Measurements from ENCODE around the gene GALM. TPM values are rescaled to one million over a fixed set of nuclear protein-coding genes. Genes with fewer than 3 reads are reported as not detected.

Gene GALM
- total RNA-seq, 2 experiments from 2014 or later: 38.3 to 40.6 TPM

- H3K4me3 Mint-ChIP-seq: no peak overlapping the region
- TF ChIP-seq, protein P1, sequence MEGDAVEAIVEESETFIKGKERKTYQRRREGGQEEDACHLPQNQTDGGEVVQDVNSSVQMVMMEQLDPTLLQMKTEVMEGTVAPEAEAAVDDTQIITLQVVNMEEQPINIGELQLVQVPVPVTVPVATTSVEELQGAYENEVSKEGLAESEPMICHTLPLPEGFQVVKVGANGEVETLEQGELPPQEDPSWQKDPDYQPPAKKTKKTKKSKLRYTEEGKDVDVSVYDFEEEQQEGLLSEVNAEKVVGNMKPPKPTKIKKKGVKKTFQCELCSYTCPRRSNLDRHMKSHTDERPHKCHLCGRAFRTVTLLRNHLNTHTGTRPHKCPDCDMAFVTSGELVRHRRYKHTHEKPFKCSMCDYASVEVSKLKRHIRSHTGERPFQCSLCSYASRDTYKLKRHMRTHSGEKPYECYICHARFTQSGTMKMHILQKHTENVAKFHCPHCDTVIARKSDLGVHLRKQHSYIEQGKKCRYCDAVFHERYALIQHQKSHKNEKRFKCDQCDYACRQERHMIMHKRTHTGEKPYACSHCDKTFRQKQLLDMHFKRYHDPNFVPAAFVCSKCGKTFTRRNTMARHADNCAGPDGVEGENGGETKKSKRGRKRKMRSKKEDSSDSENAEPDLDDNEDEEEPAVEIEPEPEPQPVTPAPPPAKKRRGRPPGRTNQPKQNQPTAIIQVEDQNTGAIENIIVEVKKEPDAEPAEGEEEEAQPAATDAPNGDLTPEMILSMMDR (IDR thresholded peaks at IDR 0.05): no peak
- CTCF ChIA-PET: interaction anchor here (0.9 to 1.3 kb wide), 4 partner anchors 113 to 137 kb away, joined by 3 to 4 read pairs (median 4); partner anchors contain the start of gene HNRNPLL
- POLR2A ChIA-PET: interaction anchor here (0.9 kb wide), 1 partner anchor 23 kb away, joined by 3 read pairs; no protein-coding TSS in a partner anchor
- peaks cover 48% of the 10 kb centered on the region for H3K36me3 Mint-ChIP-seq (ENCODE audit: low read depth)
- DNase-seq (no peak), ATAC-seq (no peak)
- H3K27ac Mint-ChIP-seq: no peak overlapping the region
- H3K4me1 Mint-ChIP-seq (ENCODE audit: low read depth): peaks cover 64% of the 10 kb centered on the region
- intact Hi-C loops (cut with micrococcal nuclease): no loop called here
- peaks cover 9% of the 10 kb centered on the region for H3K9me3 Mint-ChIP-seq
- no peaks in the 10 kb centered on the region for H3K27me3 Mint-ChIP-seq
Observed at GRCh38 chr2:38718601-38719000, 52.7 kb downstream of the GALM start.

- no peak for DNase-seq
- ChIA-PET CTCF (interaction anchor here (0.6 to 1.3 kb wide), 2 partner anchors 92 to 117 kb away, joined by 3 to 4 read pairs; partner anchors contain the start of gene HNRNPLL), POLR2A (interaction anchor here (0.7 to 0.9 kb wide), 2 partner anchors 22 to 111 kb away, joined by 3 read pairs; no protein-coding TSS in a partner anchor)
- Mint-ChIP-seq H3K27ac (no peak overlapping the region), H3K4me3 (no peak overlapping the region), H3K36me3 (ENCODE audit: low read depth) (peaks cover 46% of the 10 kb centered on the region), H3K27me3 (no peaks in the 10 kb centered on the region), H3K4me1 (ENCODE audit: low read depth) (peaks cover 62% of the 10 kb centered on the region), H3K9me3 (peaks cover 9% of the 10 kb centered on the region)
- TF ChIP-seq, protein P1 (IDR thresholded peaks at IDR 0.05): no peak
- intact Hi-C loops (cut with micrococcal nuclease): loop anchor here (5.0 kb wide), 2 partner anchors 67 to 117 kb away; partner anchors contain the start of gene HNRNPLL
- ATAC-seq: no peak
Observed at GRCh38 chr2:38719706-38720105, 53.8 kb downstream of the GALM start.

DNA sequence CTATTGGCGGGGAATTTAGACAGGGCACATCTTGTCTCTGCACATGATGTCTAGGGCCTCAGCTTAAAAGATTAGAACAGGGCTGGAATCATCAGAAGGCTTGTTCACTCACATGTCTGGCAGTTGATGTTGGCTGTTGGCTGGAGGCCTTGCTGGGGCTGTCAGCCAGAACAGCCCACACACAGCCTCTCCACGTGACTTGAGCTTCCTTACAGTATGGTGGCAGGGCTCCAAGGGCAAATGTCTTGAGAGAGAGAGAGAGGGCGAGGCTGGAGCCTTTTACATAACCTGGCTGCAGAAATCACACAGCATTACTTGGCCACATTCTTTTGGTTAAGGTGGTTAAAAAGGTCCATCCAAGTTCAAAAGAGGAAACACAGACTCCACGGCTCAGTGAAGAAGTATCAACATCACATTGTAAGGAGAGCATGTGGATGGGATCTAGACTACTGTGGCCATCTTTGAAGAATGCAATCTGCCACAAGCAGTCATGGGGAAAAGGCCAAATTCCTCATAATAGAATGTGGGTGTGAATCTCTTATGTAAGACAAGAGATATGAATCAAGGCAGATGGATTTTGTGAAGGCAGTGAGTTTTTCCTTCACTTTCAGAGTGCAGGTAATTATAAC lies 54.8 kb downstream of the GALM start:
- Mint-ChIP-seq H3K27ac (peak overlapping the region; percentile 92), H3K27me3 (no peaks in the 10 kb centered on the region), H3K36me3 (ENCODE audit: low read depth) (peaks cover 37% of the 10 kb centered on the region), H3K4me1 (ENCODE audit: low read depth) (peaks cover 62% of the 10 kb centered on the region), H3K9me3 (peaks cover 9% of the 10 kb centered on the region), H3K4me3 (peak overlapping the region; percentile 39)
- ATAC-seq: no peak
- intact Hi-C loops (cut with micrococcal nuclease): loop anchor here (5.0 kb wide), 2 partner anchors 68 to 118 kb away; partner anchors contain the start of gene HNRNPLL
- DNase-seq: peak; percentile 42
- TF ChIP-seq, protein P1 (IDR thresholded peaks at IDR 0.05): no peak
- POLR2A ChIA-PET: interaction anchor here (0.7 to 1.1 kb wide), 2 partner anchors 54 to 76 kb away, joined by 3 to 4 read pairs; no protein-coding TSS in a partner anchor
- CTCF ChIA-PET: interaction anchor here (1.1 to 6.9 kb wide), 2 partner anchors 139 to 154 kb away, joined by 3 to 133 read pairs; no protein-coding TSS in a partner anchor

GRCh38 chr2:38722271-38723061 lies 56.6 kb downstream of the GALM start:
- intact Hi-C loops (cut with micrococcal nuclease): loop anchor here (1.0 to 5.0 kb wide), 4 partner anchors 54 to 141 kb away; partner anchors contain the start of gene HNRNPLL
- CTCF ChIA-PET: interaction anchor here (1.0 to 6.9 kb wide), 20 partner anchors 11 to 158 kb away, joined by 3 to 133 read pairs (median 4); no protein-coding TSS in a partner anchor
- DNase-seq (peak; percentile 86), ATAC-seq (peak; percentile 82)
- Mint-ChIP-seq H3K36me3 (ENCODE audit: low read depth) (peaks cover 31% of the 10 kb centered on the region), H3K27me3 (no peaks in the 10 kb centered on the region), H3K9me3 (peaks cover 9% of the 10 kb centered on the region), H3K4me3 (peak overlapping the region; percentile 54), H3K4me1 (ENCODE audit: low read depth) (peaks cover 57% of the 10 kb centered on the region), H3K27ac (peak overlapping the region; percentile 84)
- POLR2A ChIA-PET: interaction anchor here (0.8 to 3.6 kb wide), 12 partner anchors 14 to 127 kb away, joined by 3 to 29 read pairs (median 4); partner anchors contain the start of genes GALM and SRSF7
- TF ChIP-seq, protein P1 (IDR thresholded peaks at IDR 0.05): no peak

Data from activated CD8-positive, alpha-beta T cell treated with anti-CD3 and anti-CD28 coated beads for 36 hours (primary cell).